ENCODE results near the gene LRP10.
"Not testable (repeated sequence)": the region's sequence is repeated elsewhere in the genome, so short reads cannot be mapped to it uniquely, and the experiment has no call there.

The LRP10 gene, protein sequence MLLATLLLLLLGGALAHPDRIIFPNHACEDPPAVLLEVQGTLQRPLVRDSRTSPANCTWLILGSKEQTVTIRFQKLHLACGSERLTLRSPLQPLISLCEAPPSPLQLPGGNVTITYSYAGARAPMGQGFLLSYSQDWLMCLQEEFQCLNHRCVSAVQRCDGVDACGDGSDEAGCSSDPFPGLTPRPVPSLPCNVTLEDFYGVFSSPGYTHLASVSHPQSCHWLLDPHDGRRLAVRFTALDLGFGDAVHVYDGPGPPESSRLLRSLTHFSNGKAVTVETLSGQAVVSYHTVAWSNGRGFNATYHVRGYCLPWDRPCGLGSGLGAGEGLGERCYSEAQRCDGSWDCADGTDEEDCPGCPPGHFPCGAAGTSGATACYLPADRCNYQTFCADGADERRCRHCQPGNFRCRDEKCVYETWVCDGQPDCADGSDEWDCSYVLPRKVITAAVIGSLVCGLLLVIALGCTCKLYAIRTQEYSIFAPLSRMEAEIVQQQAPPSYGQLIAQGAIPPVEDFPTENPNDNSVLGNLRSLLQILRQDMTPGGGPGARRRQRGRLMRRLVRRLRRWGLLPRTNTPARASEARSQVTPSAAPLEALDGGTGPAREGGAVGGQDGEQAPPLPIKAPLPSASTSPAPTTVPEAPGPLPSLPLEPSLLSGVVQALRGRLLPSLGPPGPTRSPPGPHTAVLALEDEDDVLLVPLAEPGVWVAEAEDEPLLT

DNA sequence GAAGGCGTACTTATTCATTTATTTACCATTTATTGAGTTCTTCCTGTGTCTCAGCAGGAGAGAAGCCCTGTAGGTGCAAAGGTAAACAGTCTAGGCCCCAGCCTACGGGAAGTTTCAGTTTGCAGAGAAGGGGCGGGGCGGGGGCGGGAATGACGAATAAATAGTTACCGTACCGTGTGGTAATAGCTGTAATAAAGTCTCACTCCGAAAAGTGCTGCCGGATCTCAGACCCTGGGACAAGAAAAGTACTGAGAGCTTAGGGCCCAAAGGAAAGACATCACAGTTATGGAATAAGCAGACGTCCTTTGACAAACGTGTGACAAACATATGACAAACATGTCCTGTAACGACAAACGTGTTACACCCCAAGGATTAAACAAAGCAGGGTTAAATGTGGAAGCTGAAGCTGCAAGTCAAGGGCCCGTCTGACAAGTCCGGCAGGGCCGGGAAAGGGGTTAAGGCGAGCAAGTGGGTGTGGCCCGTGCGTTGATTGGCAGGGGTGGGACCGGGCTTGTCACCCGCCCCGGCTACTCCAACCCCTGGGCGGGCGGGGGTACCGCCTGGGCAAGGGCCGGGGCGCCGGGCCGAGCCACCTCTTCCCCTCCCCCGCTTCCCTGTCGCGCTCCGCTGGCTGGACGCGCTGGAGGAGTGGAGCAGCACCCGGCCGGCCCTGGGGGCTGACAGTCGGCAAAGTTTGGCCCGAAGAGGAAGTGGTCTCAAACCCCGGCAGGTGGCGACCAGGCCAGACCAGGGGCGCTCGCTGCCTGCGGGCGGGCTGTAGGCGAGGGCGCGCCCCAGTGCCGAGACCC is at the start of gene LRP10:
LRP10 (plus strand) TSS at position 517 of the 809 bp plus-strand sequence. CDS start 564 bp downstream, outside the sequence.
- peak; percentile 58 for DNase-seq

DNA sequence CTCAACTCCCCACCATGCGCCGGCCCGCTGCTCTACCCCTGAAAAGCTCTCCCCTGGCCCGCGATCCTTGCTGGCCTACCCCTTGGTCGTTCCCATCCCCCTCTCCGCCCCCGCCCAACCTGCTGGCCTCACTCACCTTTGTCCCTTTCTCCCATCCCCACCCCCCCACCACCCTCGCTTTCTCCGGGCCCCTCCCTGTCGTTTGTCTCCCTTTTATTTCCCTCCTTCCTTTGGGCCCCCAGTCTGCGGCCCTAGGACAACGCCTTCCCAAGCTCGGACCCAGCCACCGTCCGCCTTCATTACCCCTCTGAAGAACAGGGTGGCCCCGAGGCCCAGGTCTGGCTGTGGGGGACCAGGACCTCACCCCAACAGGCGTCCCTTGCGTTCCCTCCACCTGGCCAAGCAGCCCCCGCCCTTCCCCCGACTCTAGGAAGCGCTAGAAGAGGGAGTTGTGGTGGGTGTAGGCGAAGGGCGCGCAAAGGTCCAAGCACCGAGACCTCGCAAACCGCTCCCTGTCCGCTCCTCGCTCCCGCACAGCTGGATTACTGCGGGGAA is 49.4 kb upstream of the LRP10 start:
- no peak for DNase-seq

DNA sequence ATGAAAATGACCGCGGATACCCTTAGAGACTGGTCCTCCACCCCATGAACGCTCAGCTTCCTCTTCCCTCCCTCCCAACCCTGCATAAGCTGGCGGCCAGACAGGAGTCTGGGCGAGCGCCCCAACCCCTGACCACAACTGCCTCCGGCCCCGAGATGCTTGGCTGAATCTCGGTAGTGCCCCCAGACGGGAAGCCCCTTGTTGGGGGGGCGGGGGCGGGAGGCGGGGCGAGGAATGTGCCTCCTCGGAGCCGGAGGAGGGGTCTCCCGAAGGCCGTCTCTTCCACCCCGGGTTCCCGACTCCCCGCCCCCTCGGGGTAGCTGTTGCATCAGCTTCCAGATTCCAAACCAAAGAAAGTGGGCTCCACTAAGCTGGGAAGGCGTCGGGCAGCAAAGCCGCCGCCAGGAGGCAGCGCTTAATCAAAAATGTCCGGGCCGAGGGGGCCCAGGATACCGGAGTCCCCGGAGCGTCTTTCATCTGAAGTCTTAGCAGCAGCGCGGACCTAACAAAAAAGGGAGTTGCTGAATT is 48.9 kb upstream of the LRP10 start:
- DNase-seq: peak; percentile 25

DNA sequence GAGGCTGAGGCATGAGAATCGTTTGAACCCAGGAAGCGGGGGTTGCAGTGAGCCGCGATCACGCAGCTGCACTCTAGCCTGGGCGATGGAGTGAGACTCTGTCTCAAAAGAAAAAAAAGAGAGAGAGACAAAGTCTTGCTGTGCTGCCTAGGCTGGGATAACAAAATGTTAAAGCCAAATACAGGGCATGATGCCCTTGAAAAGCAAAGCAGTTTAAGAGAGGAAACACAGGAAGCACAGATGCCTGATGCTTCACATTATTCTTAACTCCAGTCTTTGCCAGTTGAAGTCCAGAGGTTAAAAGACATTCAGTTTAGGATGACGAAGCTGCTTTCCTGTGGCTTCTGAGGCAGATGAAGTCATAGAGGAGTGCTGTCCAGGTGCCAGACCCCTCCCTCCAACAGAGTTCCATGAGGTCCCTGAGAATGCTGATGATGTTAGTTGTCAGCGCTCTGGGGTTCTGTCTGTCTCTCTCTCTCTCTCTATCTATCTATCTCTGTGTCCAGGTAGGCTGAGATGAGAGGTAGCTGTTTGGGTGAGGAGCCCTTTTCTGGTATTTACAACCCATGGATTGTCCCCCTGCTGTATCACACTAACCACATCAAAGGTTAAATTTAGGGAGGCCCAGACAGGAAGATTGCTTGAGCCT is 46.7 kb upstream of the LRP10 start:
- DNase-seq: peak; percentile 33

DNA sequence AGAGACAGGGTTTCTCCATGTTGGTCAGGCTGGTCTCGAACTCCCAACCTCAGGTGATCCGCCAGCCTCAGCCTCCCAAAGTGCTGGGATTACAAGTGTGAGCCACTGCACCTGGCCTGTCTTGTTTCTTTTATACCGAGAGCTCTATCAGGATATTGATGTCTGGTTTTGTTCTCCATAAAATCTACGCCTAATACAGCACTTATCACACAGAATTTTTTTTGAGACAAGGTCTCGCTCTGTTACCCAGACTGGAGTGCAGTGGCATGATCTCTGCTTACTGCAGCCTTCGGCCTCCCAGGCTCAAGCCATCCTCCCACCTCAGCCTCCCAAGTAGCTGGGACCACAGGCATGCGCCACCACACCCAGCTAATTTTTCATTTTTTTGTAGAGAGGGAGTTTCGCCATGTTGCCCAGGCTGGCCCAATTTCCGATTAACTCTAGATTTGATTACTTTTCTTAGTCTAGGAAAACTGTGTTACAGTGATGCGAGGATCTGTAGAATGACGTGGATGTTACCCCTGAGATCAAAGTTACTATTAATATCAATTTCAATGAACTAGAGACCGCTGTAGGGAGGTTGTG is 42.4 kb upstream of the LRP10 start:
- DNase-seq: not testable (repeated sequence)

DNA sequence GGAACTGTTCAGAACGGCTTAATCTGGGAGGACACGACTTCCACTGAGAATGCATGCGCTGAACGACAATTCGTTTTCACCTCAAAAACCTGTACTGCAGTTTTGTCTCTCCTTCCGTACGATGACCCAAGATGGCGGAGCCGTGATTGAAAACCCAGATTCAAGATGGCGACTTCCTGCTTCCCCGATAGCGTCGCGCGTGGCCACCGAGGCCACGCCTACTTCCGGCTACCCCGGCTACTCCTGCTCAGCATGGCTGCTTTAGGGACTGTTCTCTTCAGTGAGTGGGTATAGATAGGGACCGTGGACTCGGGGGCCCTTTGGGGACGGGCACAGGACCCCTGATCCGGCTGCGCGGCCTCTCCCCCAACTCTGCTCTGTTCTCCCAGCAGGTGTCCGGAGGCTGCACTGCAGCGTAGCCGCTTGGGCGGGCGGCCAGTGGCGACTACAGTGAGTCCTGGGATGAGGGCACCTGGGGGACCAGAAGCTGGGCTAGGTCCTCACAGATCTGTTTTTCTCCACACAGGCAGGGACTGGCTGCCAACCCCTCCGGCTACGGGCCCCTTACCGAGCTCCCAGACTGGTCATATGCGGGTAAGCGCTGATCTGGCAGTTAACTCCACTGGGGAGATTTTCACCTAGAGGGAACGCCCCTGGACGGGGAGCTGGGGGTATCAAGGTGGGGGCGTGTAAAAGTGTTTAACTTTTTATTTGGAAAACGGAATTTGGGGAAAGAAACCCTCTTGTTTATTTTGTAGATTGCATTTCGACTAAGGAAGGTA is 41.7 kb upstream of the LRP10 start, which contains the start of gene MRPL52:
MRPL52 (plus strand) TSS at position 227 of the 782 bp plus-strand sequence; CDS start at position 253, 26 bp downstream.
- DNase-seq: peak; percentile 71

DNA sequence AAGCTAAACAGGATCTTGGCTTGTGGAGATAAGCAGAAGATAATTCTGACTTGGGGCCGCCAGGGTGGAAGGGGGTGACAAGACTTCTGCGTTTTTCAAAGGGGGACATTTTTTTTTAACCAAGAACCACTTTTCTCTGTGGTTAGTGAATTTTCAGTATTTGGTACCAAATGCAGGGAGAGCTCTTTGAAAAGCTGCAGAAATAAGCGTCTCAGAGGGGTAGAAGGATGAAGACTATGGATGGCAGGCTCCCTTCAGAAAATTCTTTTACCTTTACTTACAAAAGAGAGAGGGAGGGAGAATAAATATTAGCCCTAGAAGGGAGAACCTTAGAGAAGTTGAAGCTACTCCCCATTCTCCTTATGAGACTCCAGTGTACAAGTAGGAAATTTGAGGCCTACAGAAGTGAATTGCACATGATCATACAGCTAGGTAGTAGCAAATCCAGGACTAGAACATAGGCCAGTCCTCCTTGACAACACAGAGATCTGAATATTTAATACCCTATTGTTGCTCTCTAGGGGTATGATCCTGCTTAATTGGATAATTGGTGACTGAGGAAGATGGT is 41.0 kb upstream of the LRP10 start:
- DNase-seq: no peak

DNA sequence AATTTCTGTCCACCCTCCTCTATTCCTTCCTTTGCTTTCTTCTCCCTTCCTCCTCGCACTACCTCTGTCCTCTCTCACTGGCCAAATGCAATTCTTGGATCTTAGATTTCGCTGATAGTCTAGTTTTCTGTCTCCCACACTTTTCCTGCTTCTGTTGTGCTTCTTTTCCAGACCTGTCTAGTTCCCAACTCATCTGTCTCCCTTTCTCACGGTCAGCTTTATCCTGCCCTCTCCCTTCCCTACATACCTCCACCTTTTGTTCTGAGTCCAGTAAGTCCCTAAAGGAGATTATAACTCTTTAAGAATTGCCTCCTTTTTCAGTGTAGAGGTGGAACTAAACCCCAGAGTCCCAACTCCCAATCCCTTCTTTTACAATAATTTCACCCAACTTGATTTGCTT is 36.0 kb upstream of the LRP10 start:
- DNase-seq: no peak

DNA sequence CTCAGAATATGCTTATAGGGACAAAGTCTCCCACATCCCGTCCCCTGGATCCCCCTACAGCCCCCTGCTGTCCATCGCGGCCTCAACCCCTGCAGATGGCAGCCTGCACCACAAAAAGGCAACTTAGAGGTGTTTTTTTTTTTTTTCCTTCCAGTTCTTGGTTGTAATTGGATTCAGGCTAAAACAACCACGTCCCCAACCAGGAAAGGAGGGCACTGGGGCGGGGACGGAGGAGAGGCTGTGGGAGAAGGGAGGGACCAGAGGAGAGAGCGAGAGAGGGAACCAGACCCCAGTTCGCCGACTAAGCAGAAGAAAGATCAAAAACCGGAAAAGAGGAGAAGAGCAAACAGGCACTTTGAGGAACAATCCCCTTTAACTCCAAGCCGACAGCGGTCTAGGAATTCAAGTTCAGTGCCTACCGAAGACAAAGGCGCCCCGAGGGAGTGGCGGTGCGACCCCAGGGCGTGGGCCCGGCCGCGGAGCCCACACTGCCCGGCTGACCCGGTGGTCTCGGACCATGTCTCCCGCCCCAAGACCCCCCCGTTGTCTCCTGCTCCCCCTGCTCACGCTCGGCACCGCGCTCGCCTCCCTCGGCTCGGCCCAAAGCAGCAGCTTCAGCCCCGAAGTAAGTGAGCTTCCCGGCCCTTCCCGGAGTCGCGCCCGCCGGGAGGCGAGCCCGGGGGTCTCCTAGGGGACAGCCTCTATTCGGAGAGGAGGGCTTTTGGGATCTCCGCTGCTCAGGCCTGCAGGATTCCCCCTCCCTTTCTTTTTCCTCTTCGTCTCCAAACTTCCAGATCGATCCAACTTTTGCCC is 35.0 kb upstream of the LRP10 start, which contains the start of gene MMP14:
MMP14 (plus strand) TSS at position 285 of the 813 bp plus-strand sequence; CDS start at position 518, 233 bp downstream.
- DNase-seq: peak; percentile 32

DNA sequence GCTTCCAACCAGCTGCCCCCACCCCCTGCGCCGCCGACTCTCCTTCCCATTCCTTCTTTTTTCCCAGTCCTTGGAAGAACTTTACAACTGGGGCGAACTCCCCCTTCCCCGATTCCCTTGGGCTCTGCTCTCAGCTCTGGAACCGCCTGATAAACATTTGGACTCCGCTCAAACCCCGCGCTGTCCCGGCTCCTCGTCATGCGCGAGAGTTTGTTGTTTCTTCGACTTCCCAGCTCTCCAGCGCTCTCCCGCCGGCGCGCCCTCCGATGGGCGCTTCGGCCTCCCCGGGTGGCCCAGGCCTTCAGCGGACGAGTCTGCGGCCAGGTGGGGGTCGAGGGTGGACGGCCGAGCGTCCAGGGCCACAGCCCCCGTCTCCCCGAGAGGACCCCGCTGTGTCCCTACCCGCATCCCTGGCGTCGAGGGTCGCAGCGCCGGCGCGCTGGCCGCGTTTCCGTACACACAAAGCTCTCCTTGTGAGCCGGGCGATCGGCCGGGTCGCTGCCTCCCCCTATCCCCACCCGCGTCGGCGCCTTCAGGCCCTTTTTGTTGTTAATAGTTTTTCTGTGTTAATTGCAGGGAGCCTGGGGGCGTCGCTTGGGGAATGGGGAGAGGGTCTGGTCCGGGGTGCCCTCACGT is 34.3 kb upstream of the LRP10 start:
- DNase-seq: no peak

DNA sequence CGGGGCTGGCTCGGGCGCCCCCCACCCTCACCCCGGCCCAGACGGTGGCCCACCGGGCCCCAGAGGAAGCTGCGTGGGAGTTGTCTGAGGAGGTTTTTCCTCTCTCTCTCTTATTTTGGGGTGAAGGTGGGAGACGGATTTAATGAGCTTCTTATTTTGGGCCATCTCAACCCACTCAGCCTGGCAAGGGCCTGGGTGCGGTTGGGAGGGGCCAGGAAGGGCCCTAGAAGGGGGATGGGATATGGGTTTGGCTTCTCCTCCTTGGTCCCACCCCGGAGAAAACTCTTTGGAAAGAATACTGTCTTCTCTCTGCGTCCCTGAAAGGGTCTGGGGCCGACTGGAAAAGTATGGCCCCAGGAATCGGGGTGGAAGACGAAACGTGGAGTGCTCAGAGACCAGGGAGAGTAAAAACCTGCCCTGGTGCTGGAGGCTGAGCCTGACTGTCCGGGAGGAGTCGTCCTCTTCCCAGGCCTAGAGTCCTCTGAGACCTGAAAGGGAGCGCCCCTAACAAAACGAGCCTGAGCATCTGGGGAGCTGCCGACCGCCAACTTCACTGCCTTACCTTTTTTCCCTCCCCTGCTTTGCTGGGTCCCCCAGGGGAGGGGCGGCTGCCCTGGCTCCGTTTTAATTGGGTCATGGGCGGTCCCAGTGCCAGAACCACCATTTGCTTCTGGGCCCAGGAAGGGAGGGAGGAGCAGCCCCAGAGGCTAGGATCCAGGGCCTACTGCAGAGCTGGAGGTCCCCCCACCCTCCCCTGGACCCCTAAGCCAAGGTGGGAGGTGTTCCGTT is 33.6 kb upstream of the LRP10 start:
- DNase-seq: no peak

DNA sequence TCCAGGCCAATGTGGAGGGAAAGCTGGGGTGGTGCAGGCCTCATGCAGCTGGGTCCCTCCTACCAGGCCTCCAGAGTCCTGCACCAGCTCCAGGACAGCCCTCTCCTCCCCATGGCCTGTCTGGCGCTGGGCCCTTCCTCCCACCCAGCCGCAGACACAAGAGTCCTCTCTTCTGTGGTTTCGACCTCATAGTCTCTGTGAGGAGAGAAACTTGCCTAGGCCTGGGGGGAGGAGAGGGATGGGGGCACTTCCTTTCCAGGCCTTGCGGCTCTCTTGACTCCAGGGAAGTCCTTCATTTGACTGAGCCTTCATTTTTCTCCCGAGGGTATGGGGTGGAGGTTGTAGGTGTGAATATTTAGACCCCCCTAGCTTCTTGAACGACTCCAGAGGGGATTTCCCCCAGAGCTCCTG is 32.9 kb upstream of the LRP10 start:
- no peak for DNase-seq

DNA sequence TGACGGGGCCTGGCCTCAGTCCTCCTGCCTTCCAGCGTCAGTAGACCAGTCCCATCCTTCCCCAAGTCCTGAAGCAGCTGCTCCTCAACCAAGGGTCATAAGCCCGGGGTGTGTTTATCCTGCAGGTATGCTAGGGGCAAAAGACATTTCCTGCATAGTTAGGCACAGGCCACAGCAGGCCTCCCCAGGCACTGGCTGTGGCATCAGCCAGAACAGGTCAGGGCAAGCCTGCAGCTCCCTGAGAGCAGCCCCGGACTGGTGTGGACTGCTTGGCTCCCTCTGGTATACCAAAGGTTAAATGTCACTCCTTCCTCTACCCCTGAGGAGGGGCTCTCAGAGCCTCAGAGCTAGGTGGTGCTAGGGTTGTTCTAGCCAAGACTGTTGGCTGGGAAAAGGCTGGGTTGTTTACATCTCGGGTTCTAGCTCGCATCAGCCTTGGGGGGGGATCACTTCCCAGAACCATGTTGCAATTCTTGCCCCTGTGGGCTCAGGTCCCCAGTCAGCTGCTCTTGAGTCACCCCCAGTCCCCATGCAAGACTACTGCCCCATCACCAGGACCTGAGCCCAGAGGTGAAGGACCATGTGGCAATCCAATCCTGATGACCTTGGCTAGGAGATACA is 32.3 kb upstream of the LRP10 start:
- no peak for DNase-seq

DNA sequence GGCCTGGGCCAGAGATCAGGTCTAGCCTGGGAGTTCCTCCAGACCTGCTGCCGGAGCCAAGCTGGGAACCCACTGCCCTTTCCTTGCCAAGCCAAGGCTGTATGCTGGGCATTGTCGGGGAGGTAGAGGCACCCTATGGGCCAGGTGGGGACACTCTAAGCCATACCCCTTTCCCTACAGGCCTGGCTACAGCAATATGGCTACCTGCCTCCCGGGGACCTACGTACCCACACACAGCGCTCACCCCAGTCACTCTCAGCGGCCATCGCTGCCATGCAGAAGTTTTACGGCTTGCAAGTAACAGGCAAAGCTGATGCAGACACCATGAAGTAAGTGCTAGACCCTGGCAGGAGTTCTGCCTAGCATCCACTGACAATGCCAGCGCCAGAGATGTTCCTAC is 30.2 kb upstream of the LRP10 start:
- no peak for DNase-seq

DNA sequence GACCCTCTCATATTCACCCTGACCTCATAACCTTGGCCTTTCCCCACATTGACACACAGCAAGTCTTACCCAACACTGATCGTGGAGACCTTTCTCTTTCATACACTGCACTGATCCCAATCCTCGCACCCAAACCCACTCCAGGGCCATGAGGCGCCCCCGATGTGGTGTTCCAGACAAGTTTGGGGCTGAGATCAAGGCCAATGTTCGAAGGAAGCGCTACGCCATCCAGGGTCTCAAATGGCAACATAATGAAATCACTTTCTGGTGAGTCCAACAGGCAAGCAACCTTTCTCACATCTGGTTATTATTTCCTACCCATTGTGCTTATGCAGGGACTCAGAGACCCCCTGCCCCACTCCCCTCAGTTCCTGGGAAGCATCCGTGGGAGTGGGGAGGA is 29.8 kb upstream of the LRP10 start:
- no peak for DNase-seq

DNA sequence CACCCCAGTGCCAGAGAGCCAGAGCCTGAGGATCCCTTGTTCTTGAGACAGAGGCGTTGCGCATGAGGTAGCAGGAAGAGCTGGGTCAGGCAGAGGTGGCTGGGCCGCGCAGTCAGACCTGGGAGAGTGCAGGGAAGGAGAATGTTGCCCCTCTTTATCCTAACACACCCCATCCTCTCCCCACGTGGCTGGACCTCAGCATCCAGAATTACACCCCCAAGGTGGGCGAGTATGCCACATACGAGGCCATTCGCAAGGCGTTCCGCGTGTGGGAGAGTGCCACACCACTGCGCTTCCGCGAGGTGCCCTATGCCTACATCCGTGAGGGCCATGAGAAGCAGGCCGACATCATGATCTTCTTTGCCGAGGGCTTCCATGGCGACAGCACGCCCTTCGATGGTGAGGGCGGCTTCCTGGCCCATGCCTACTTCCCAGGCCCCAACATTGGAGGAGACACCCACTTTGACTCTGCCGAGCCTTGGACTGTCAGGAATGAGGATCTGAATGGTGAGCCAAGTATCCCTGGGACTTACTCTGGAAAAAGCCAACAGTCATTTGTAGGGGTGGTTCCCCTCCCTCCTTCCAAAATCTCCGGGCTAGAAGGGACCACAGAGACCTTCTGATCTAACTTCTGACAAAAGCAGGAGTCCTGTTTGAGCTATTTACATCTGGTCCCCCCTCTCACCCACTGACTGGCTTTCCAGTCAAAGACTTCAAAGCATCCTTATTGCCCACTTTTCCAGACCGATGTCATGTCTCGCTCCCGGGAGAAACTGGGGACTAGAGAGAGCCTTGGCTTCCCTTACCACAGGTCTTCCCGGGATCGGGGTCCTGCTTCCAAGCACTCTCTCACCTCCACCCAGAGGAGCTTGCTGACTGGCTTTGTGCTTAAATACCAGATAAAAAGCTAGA is 29.1 kb upstream of the LRP10 start:
- DNase-seq: no peak

Data from T1000 (cell line).